NK-92 (cell line): ENCODE results near the gene HSPA9.

Experiments
- DNase-seq: peaks from one replicate; lab custom pipeline; 2025; ENCODE audit not compliant: unreplicated experiment; lab: John Stamatoyannopoulos, UW

HSPA9 gene

DNA sequence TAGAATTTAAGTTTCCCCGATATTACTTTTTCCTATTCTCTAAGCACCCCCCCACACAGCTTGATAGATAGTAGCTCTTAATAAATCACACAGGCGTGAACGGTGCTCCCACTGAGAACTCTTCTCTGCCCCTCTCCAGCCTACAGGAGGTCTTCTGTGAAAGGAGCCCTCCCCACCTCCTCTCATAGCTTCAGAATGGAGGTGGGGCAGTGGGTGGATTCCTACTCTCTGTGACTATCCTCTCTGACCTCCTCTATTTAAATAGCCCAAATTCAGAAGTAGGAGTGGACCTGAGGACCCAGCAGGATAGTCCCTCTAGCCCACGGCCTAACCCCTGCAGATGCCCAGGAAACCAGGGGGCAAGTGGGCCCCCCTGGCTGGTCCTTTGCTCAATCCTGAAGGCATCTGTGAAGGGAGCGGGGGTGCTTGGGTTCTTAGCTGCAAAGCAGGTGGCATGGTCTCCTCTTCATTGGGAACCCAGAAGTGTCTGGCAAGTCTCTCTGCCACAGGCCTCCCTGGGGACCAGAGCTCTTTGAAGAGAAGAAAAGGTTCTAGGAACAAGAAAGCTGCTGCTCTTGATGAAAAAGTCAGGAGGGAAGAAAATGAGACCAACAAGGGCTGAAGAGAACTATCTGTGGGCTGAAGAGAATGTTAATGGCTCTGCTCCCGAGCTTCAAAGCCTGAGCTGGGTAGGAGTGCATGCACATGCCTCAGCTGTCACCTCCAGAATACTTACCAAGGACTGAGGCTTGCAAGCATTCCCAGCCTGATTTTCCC, 21.1 kb upstream of the HSPA9 start:
- no peak for DNase-seq

DNA sequence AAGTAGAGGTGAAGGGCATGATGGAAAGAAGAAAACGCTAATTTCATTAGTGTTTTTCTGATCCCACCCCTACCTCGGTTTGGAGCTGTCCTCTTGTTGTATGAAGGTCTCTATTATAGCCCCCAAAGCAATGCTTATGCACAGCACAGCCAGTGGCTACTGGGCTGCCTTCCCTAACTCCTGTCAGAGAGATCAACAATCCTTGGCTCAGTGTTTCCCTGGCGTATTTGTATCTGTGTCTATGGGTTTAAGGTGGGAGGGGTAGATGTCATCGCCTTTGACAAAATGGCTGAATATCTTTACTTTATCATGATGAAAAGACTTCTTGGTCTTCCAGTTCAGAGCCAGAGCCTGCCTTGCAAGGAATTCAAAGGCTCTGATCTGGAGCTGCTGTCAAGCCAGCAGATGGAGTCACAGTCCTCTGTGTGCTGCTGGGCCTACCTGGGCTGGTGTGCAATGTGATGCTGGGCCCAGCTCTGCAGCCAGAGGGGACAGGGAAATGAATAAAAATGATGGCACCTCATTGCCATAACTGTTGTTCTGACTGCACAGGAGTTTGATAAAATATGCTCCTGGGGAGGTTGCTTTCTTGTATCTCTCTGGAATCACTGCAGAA, 20.1 kb upstream of the HSPA9 start:
- DNase-seq = no peak

DNA sequence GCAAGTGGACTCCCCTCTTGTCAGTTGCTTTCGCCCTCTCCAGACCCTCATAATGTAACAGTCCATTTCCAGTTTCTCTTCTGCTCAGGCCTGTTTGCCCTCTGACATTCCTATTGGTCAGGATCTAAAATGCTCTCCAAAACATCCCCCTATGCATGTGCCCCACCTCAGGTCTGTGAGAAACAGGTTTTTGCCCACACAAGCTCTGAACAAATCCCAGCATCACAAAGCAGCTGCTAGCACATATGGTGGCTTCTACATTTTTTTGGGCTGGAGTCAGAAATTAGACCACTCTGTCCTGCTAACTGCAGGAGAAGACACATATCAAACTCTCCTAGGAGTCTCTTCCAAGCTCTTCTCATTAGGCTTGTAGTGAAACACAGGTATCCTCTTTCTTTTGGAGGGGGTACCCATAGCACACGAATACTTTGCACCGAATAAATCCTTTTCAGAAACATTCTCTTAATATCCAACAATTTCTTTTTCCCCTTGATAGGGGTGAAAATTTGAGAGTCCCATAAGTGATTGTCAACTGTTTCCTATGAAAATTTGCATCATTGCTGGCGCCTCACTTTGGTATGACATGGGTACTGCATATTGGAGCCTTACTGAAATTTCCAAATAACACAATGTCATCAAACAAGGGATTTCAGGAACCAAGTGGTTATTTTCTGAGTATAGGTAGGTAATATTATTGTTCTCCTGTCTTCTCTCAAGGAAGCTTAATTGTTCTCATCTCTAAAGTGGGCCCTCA, 19.3 kb upstream of the HSPA9 start:
- no peak for DNase-seq

DNA sequence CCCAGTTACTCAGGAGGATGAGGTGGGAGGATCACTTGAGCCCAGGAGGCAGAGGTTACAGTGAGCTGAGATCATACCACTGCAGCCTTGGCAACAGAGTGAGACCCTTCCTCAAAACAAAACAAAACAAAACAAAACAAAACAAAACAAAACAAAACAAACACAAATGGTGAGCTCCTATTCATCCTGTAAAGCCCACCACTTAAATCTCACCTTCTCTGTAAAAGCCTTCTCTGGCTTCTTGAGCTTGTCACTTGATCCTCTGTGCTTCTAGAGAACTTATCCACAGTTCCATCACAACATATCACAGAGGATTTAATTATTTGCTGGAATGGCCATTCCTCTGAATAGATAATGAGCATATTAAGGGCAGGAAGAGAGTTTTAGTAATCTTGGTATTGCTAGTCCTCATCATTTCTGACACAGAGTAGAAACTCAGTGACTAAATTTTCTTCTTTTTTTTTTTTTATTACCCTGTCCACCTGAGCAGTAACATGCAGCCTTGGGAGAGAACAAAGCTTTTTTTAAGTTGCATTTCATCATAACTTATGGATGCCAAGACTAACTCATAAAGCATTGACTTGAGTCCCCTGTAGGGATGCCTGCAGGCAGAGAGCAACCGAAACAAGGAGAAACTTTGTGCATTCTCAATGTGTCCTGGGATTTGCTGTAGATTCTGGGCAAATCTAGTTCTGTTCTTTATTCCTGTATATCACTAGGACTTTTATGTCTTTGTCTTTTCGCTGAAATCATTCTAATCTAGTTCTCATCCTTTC, 13.0 kb upstream of the HSPA9 start:
- no peak for DNase-seq

DNA sequence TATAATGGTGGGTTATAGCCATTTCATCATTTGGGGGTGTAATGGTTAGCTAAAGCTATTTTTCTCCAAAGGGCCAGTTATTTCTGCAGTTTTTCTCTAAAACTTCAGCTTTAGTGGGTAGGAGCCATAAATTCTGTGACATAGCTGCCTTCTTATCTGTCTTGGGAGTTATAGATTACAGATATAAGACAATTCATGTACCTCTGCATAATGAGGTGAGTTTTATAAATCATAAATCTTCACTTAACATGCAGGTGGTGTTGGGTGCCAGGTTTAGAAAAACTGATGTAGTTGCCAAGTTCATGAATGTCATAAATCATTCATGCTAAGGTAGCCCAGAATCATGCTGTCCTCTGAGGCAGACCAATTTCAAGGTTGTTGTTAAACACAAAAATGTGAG, 10.0 kb upstream of the HSPA9 start:
- DNase-seq = no peak

DNA sequence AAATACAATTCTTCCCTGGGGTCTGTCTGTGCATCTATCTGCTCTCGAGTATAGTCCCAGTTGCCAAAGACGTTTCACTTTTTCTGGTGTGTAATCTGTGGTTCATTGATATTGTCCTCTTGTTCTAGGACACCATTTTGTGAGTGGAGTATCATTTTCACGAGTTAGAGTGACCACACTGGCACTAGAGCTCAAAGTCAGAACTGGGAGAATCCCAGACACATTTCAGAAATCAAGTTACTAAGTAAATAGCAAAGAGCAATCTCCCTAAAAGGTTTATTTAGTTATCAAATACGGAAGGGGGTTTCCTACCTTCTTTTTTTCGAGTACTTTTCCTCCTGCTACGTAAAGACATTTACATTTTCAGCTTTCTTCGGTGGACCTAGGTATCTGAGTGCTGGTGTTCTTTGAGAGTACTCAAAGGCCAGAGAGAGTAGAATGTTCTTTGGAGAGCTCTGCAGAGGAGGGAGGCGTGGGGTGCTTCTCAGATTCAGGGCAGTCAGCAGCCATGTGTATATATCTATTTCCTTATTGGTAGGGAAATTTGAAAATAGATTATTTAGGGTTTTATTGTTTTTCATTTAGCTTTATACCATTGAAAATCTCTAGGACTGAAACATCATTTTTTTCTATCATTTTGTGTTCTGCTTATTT, 8.9 kb upstream of the HSPA9 start:
- no peak for DNase-seq

DNA sequence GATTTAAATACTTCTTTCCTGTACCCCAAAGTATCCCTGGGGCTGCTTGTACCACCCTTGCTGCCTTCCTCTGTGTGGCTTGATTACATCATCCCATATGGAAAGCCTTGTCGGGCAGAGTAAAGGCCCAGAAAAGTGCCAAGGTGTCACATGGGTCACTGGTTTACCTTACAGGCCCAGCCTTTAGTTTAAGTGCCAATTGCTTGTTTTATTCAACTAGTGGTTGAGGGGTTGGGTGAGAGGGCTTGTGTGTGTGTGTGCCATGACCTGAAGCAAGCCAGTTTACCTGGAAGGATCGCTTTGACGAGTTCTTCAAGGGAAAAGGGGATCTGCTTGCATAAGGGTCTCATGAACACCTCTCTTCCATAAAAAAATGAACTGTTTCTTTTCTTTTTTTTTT, 7.8 kb upstream of the HSPA9 start:
- no peak for DNase-seq

DNA sequence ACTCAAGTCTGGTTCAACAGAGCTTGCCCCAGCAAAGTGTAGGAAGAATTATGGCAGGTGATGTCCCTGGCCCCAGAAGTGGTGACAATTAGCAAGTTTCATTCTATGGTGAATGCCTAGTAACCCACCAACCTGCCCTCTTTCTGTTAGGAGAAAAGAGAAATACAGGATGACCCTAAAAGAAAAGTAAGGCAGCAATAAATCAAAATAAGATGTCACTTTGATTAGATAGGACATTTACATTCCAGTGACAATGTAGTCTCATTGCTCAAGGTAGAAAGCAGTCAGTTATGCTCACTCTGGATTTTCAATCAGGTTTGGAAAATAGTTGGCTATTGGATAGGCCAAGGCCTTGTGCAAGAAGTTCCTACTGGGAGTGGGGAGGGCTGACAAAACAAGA, 5.6 kb upstream of the HSPA9 start:
- DNase-seq = no peak

DNA sequence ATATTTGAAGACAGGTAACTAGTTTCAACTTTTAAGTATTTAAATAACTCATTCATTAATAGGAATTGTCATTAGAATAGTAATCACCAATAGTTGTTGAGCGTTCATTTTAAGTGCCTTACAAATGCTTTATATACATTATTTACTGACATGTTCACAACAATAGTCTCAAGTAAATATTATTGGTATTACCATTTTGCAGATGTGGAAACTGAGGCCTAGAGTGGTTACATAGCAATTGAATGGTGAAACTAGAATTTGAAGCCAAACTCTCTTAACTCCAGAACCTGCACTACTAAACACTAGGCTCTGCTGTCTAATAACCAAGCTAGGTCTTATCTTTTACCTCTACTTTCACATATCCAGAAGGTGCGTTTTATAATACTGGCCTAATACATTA, 4.8 kb upstream of the HSPA9 start:
- no peak for DNase-seq

DNA sequence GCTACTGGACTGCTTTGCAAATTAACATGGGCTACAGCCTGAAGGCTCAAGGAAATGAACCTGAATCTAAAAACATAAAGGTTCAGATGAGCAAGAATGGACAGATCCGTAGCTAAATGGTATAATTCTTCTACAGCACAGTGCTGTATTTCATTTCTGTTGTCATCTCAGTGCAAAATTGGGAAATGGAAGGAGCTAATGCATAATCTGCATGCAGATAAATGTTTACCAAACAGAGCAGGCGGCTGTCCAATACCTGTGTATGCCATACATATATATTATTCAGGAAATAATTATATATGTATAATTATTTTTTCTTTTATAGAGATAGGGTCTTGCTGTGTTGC, 4.3 kb upstream of the HSPA9 start:
- DNase-seq = no peak

DNA sequence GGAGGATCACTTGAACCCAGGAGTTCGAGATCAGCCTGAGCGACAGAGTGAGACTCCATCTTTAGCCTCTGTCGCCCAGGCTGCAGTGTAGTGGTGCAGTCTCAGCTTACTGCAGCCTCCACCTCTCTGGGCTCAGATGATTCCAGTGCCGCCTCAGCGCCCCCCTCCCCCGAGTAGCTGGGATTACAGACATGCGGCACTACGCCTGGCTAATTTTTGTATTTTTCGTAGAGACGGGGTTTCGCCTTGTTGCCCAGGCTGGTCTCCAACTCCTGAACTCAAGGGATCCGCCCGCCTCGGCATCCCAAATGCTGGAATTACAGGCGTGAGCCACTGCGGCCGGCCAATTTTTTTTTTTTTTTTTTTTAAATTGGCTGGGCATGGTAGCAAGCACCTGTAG, 2.3 kb upstream of the HSPA9 start:
- DNase-seq = no peak

DNA sequence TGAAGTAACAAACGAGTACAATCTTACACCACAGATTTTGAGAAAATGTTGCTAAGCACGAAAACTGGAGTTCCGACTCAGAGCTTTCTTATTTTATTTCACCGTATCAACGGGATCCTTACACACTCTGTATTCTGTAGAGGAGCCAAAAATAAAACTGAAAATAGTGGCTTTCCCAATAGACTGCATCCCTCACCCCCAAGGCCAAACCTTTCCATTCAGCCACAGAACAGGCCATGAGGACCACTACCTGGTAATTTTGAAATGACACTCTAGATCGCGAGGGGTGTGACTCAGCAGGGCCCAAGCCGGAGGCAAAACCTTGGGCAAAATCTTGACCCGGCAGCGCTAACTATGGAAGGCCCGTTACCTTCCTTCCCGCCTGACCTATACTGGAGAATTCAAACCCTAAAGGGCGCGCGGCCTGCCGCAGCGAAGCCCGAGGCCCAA, 432 bp downstream of the HSPA9 start:
- DNase-seq = no peak

DNA sequence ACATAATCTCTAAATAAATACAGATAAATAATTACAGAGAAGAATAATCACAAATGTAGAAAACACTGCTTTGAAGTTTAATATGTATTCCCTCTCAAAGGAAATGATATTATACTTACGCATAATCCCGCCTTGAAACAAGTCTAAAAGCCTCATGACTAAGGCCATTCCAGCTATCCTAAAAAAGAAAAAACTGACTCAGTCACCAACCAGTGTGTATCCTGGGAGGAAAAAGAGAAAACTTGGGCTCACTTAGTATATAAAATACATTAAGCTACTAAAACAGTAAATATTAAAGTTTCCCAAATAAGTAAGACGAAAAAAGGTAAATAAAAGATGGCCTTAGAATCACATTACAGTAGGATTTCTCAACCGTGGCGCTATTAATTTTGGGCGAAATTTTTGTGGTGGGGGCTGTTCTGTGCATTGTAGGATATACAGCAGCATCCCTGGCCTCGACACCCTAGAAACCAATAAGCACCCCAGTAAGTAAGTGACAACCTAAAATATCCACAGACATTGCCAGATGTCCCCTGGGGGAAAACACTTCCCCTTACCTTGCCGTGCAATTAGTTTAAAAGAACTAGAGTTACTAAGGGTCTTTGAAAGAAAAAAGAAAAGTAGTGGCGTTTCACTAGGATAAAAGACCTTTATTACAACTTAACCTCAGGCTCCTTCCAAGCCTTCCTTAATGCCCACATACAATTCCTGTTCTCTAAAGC, 1.1 kb downstream of the HSPA9 start:
- DNase-seq = no peak

DNA sequence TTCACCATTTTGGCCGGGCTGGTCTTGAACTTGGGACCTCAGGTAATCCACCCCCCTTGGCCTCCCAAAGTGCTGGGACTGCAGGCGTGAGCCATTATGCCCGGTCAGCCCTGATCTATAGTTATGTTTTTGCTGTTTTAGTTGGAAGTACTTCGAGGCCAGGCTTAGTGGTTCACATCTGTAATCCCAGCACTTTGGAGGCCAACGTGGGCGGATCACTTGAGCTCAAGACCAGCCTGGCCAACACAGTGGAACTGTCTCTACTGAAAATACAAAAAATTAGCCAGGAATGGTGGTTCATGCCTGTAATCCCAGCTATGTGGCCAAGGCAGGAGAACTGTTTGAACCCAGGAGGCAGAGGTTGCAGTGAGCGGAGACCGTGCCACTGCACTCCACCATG, 2.0 kb downstream of the HSPA9 start:
- no peak for DNase-seq

DNA sequence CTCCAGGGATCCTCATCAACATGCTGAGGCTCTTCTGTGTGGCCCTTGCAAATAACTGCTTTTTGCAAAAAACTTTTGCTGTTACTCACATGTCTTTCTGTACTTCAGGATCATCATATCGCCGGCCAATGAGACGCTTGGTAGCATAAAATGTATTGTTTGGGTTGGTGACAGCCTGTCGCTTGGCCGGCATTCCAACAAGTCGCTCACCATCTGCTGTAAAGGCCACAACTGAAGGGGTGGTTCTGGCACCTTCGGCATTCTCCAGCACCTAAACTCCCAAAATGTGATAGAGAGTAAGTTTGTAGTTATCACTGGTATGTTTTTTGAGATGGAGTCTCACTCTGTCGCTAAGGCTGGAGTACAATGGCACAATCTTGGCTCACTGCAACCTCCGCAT, 4.3 kb downstream of the HSPA9 start:
- DNase-seq = no peak

DNA sequence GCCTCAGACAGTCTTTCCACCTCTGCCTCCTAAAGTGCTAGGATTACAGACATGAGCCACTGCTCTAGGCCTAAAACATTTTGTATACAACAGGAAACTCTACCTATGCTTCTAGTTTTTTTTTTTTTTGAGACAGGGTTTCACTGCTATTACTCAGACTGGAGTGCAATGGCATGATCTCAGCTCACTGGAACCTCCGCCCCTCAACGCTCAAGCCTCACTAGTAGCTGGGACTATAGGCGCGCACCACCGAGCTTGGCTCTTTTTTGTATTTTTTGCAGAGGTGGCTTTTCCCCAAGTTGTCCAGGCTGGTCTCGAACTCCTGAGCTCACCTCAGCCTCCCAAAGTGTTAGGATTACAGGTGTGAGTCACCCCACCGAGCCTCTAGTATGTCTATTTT, 5.4 kb downstream of the HSPA9 start:
- no peak for DNase-seq

DNA sequence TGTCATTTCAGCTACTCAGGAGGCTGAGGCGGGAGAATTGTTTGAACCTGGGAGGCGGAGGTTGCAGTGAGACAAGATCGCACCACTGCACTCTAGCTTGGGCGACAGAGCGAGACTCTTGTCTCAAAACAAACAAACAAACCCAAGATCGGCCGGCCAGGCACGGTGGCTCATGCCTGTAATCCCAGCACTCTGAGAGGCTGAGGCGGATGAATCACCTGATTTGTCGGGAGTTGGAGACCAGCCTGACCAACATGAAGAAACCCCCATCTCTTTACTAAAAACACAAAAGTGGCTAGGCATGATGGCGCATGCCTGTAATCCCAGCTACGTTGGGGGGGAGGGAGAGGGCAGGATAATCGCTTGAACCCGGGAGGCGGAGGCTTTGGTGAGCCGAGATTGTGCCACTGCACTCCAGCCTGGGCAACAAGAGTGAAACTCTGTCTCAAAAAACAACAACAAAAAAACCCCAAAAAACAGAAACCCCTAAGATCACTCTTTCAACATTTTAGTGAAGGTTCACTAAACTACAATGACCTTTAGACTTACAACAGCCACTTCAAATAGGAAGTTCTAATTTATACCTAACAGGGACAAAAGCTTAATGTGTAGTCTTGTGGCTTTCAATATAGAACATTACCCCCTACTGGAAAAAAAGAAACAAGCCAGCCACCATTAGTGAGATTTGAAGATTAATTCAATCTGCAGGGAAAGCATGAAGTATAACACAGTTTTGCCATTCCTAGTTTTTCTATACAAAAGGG, 7.0 kb downstream of the HSPA9 start:
- DNase-seq = no peak

DNA sequence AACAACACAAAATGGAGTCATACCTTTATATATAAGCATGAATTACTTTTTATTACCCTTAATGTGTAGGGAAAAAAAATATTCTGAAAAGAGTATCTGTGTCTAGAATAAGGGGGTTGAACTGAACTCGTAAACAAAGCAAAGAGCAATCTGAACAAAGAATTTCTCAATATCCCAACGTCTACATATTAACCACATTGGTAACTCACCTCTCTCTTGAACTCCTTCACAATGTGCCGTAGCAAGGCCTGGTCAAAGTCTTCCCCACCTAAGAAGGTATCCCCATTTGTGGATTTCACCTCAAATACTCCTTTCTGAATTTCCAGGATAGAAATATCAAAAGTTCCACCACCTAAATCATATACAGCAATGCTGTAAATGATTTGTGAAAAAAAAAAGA, 8.4 kb downstream of the HSPA9 start:
- no peak for DNase-seq

DNA sequence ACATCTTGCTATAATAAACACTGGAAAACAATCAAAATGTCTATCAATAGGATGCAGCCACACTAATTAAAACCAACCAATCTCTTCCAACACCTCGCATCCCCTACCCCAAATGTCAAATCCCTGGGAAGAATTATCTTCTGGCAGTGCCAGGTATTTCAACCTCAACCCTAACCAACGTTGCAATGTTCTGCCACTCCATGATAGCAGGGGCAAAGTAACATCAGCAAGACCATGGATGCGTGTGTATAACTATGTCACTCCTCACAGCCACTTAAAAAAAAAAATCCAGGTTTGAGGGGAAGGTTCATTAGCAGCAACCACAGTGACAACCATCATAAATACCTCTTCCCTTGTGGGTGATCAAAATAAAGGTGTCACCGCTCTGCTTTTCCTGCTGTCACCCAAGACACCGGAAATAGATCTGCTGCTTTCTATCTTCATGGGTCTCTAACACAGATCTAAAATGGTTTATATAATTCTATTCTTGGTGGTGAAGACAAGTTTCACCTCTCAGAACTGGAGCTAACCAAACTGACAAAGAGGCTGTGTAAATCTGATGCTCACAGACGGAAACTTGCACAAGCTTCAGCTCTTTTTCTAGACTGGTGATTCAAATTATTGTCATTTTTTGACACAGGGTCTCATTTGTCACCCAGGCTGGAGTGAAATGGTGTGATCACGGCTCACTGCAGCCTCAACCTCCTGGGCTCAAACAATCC, 9.9 kb downstream of the HSPA9 start:
- peak; percentile 15 for DNase-seq
